ENCODE measurements around the gene PEAK1. TPM values are rescaled to one million over a fixed set of nuclear protein-coding genes. Genes with fewer than 3 reads are reported as not detected.

The PEAK1 gene
- total and polyA plus RNA-seq, 7 experiments from 2014 or later, result 1.2 to 31.0 (median 12.7) TPM

DNA sequence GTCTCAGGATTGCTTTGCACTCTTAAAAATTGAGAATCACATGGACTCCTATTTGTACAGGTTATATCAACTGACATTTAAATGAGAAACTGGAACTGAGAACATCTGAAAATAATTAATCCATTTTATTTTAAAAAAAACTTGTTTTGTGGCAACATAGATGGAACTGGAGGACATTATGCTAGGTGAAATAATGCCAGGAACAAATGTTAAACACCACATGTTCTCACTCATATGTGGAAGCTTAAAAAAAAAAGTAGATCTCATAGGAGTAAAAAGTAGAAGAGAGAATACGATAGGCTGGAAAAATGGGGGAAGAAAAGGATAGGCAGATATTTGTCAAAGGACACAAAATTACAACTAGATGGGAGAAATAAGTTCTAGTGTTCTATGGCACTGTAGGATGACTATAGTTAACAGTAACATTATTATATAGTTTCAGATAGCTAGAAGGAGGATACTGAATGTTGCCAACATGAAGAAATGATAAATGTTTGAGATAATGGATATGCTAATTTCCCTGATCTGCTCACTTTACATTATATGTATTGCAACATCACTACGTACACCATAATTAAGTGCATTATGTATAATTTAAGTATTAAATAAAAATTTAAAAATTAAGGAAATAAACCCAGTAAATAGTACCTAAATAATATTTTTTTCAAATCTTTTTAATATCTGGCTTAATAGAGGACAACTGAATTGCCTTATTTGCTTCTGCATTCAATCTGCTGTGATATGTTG is 248.5 kb downstream of the PEAK1 start:
- Histone ChIP-seq H3K27me3 (ENCODE audit: control insufficient read depth in 2 of 2, insufficient read depth in 2 of 2, low read length in 2 of 2) (no peaks in the 10 kb centered on the region), H3K36me3 (ENCODE audit: control insufficient read depth in 2 of 3, insufficient read depth in 3 of 3, low read length in 3 of 3) (no peaks in the 10 kb centered on the region), H3K4me3 (ENCODE audit: low read length) (no peak overlapping the region), H3K4me1 (ENCODE audit: control insufficient read depth in 2 of 2, insufficient read depth in 2 of 2, low read length in 2 of 2) (no peaks in the 10 kb centered on the region), H3K27ac (ENCODE audit: low read depth, low read length) (no peak overlapping the region), H3K9me3 (ENCODE audit: control insufficient read depth in 2 of 3, low read length in 3 of 3) (no peaks in the 10 kb centered on the region)
- H3K36me3 Mint-ChIP-seq, result peaks cover 0 to 14% (median 5%) of the 10 kb centered on the region in 5 donors
- ChIA-PET POLR2A (no interaction called here), CTCF (interaction anchor here (0.6 kb wide), 1 partner anchor 53 kb away, joined by 3 read pairs; no protein-coding TSS in a partner anchor)
- no peak overlapping the region for H3K4me3 Mint-ChIP-seq
- no peaks in the 10 kb centered on the region for H3K27me3 Mint-ChIP-seq
- DNase-seq (no peak), ATAC-seq (no peak)
- no peaks in the 10 kb centered on the region for H3K9me3 Mint-ChIP-seq
- intact Hi-C loops (cut with micrococcal nuclease), result no loop called here
- H3K4me1 Mint-ChIP-seq, result no peaks in the 10 kb centered on the region
- H3K27ac Mint-ChIP-seq, result no peak overlapping the region

DNA sequence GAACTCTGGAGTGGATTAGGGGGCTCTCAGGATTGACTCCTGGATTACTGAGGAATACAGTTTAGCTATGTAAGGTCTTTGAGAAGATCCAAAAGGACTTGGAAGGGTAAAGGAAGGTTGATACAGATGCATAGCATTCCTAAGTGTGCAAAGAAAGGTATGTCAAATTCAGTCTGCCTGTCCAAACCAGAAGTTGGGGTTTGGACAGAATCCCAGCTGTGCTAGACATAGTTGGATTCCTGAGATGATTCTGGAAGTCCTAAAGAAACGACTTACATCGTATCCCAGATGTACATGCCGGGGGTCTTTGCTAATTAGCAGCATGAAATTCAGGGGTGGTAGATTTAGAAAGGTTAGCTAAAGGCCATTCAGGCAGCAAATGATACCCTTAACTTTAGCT is 251.3 kb downstream of the PEAK1 start:
- ATAC-seq (no peak), DNase-seq (no peak)
- H3K9me3 Mint-ChIP-seq, result no peaks in the 10 kb centered on the region
- no peaks in the 10 kb centered on the region for H3K9me3 ChIP-seq (ENCODE audit: control insufficient read depth in 2 of 3, low read length in 3 of 3)
- no peaks in the 10 kb centered on the region for H3K27me3 ChIP-seq (ENCODE audit: control insufficient read depth in 2 of 2, insufficient read depth in 2 of 2, low read length in 2 of 2)
- intact Hi-C loops (cut with micrococcal nuclease), result no loop called here
- H3K27ac ChIP-seq (ENCODE audit: low read depth, low read length), result no peak overlapping the region
- no peaks in the 10 kb centered on the region for H3K27me3 Mint-ChIP-seq
- H3K36me3 ChIP-seq (ENCODE audit: control insufficient read depth in 2 of 3, insufficient read depth in 3 of 3, low read length in 3 of 3), result no peaks in the 10 kb centered on the region
- no peak overlapping the region for H3K4me3 Mint-ChIP-seq
- H3K27ac Mint-ChIP-seq, result peak overlapping the region in 1 of 9 donors; percentile 39
- H3K4me1 Mint-ChIP-seq, result peaks cover under 1 to 10% (median 10%) of the 10 kb centered on the region in 7 donors
- ChIA-PET CTCF (no interaction called here), POLR2A (no interaction called here)
- H3K4me3 ChIP-seq (ENCODE audit: low read length), result no peak overlapping the region
- no peaks in the 10 kb centered on the region for H3K4me1 ChIP-seq (ENCODE audit: control insufficient read depth in 2 of 2, insufficient read depth in 2 of 2, low read length in 2 of 2)
- H3K36me3 Mint-ChIP-seq, result peaks cover 0 to 12% (median 5%) of the 10 kb centered on the region in 5 donors

DNA sequence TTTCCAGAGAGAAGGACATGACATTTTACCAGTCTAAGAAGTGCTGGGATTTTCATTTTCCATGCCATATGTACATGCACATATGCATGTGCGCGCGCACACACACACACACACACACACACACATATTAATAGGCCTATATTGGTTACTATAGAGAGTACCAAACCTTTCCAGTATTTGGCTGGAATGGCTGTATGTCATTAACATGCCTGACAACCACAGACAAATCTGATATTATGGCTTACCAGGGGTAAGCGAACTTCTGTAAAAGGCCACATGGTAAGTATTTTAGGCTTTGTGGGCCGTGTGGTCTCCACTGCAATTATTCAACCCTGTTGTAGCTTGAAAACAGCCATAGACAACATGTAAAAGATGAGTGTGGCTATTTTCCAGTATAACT is 251.8 kb downstream of the PEAK1 start:
- peak overlapping the region in 1 of 9 donors; percentile 39 for H3K27ac Mint-ChIP-seq
- no peaks in the 10 kb centered on the region for H3K27me3 Mint-ChIP-seq
- Histone ChIP-seq H3K9me3 (ENCODE audit: control insufficient read depth in 2 of 3, low read length in 3 of 3) (no peaks in the 10 kb centered on the region), H3K4me1 (ENCODE audit: control insufficient read depth in 2 of 2, insufficient read depth in 2 of 2, low read length in 2 of 2) (peaks cover 0 to 4% of the 10 kb centered on the region in 2 donors), H3K4me3 (ENCODE audit: low read length) (no peak overlapping the region), H3K27me3 (ENCODE audit: control insufficient read depth in 2 of 2, insufficient read depth in 2 of 2, low read length in 2 of 2) (no peaks in the 10 kb centered on the region), H3K27ac (ENCODE audit: low read depth, low read length) (no peak overlapping the region), H3K36me3 (ENCODE audit: control insufficient read depth in 2 of 3, insufficient read depth in 3 of 3, low read length in 3 of 3) (no peaks in the 10 kb centered on the region)
- DNase-seq, result no peak
- no peak overlapping the region for H3K4me3 Mint-ChIP-seq
- H3K9me3 Mint-ChIP-seq, result no peaks in the 10 kb centered on the region
- ChIA-PET CTCF (interaction anchor here (0.7 kb wide), 1 partner anchor 14 kb away, joined by 3 read pairs; no protein-coding TSS in a partner anchor), POLR2A (no interaction called here)
- intact Hi-C loops (cut with micrococcal nuclease), result no loop called here
- no peak for ATAC-seq
- H3K4me1 Mint-ChIP-seq, result peaks cover 3 to 15% (median 15%) of the 10 kb centered on the region in 7 donors
- H3K36me3 Mint-ChIP-seq, result peaks cover 0 to 9% (median 5%) of the 10 kb centered on the region in 5 donors

DNA sequence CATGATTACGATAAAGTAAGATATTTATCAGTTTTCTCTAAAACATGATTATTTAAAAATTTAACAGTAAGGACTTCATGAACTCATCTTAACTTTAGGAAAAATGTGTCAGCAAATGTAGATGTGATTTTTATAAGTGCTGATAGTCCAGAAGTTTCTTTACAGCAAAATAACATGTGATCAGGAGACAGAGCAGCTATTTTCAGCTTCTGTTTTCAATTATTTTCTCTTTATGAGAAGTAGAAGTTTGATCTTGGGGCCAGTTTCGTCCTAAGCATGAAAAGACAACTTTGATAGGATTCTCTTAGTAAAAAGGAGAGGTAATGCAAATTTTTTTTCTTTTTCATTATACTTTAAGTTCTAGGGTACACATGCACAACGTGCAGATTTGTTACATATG is 252.5 kb downstream of the PEAK1 start:
- no peak overlapping the region for H3K4me3 Mint-ChIP-seq
- no peaks in the 10 kb centered on the region for H3K27me3 Mint-ChIP-seq
- H3K9me3 Mint-ChIP-seq, result no peaks in the 10 kb centered on the region
- ChIA-PET POLR2A (no interaction called here), CTCF (interaction anchor here (0.6 to 0.7 kb wide), 2 partner anchors 15 to 46 kb away, joined by 3 read pairs; no protein-coding TSS in a partner anchor)
- Histone ChIP-seq H3K9me3 (ENCODE audit: control insufficient read depth in 2 of 3, low read length in 3 of 3) (no peaks in the 10 kb centered on the region), H3K27me3 (ENCODE audit: control insufficient read depth in 2 of 2, insufficient read depth in 2 of 2, low read length in 2 of 2) (no peaks in the 10 kb centered on the region), H3K36me3 (ENCODE audit: control insufficient read depth in 2 of 3, insufficient read depth in 3 of 3, low read length in 3 of 3) (no peaks in the 10 kb centered on the region), H3K4me3 (ENCODE audit: low read length) (no peak overlapping the region), H3K4me1 (ENCODE audit: control insufficient read depth in 2 of 2, insufficient read depth in 2 of 2, low read length in 2 of 2) (peaks cover 0 to 6% of the 10 kb centered on the region in 2 donors), H3K27ac (ENCODE audit: low read depth, low read length) (no peak overlapping the region)
- no peak for DNase-seq
- peaks cover 0 to 12% (median 5%) of the 10 kb centered on the region in 5 donors for H3K36me3 Mint-ChIP-seq
- intact Hi-C loops (cut with micrococcal nuclease), result no loop called here
- ATAC-seq, result no peak
- H3K27ac Mint-ChIP-seq, result no peak overlapping the region
- peaks cover 3 to 22% (median 21%) of the 10 kb centered on the region in 7 donors for H3K4me1 Mint-ChIP-seq

DNA sequence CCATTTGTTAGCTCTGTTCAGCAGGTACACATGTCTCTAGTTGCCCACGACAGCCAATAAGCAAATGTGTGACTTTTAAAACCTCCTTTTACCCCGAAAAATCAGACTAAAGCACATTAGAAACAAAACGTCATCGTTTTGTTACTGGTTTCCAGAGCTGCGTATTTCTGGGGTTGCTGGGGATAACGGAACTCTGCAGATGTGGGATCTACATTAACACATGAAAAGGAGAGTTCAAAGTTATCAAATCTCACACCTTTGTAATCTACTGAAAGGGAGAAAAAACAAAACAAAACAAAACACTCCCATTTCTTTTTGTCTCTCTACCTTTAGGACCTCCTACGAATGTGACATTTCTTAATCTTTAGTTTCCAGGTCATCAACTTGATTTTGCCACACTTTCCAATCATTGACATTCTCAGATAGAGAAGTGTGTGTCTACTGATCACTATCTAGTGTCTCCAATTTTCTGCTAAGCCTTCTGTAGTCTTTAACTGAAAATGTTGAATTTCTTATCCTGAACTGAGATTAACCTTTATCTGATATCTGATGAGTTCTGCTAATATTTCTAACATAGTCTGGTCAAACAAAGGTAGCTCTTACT is 256.0 kb downstream of the PEAK1 start:
- peak overlapping the region in 3 of 10 donors; percentile 15 to 43 (median 25) for H3K4me3 Mint-ChIP-seq

DNA sequence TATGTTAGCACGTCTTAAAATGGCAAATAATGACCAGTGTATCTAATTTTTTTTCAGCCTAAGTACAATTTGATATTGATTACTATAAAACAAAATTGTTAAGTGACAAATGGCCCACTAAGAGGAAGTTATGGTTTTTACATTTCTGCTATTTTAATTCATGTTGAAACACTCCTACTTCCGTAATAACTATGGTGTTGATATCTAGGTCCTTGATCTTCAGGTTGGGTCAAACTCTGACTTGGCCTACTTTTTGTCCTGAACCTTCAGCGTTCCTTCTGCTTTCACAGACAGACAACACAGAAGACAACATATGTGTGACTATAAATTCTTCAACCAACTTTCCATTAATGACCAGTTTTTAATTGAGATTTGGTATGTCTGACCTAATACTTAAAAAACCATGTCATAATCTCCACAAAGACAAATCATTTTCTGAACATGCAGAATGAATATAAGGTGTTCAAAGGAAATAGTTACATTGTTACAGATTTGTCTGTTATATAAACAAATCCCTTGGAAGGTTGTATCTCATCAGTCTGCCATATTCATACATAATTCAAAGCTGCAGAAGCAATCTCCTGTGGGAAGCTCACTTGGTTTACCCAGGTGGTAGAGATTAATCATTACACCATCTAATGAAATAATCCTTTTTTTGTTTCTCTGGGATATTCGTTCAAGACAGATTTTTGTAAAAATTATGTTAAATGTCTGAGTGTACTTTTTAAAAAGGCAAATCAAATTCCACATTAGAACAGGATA is 256.9 kb downstream of the PEAK1 start:
- intact Hi-C loops (cut with micrococcal nuclease), result no loop called here
- ChIA-PET CTCF (interaction anchor here (0.5 kb wide), 1 partner anchor 40 kb away, joined by 5 read pairs; no protein-coding TSS in a partner anchor), POLR2A (no interaction called here)
- peaks cover 0 to 8% (median 0%) of the 10 kb centered on the region in 5 donors for H3K36me3 Mint-ChIP-seq
- H3K4me1 Mint-ChIP-seq, result peaks cover 22 to 48% (median 43%) of the 10 kb centered on the region in 7 donors
- Histone ChIP-seq H3K27me3 (ENCODE audit: control insufficient read depth in 2 of 2, insufficient read depth in 2 of 2, low read length in 2 of 2) (no peaks in the 10 kb centered on the region), H3K4me1 (ENCODE audit: control insufficient read depth in 2 of 2, insufficient read depth in 2 of 2, low read length in 2 of 2) (peaks cover 0 to 6% of the 10 kb centered on the region in 2 donors), H3K36me3 (ENCODE audit: control insufficient read depth in 2 of 3, insufficient read depth in 3 of 3, low read length in 3 of 3) (no peaks in the 10 kb centered on the region), H3K4me3 (ENCODE audit: low read length) (no peak overlapping the region), H3K9me3 (ENCODE audit: control insufficient read depth in 2 of 3, low read length in 3 of 3) (no peaks in the 10 kb centered on the region), H3K27ac (ENCODE audit: low read depth, low read length) (no peak overlapping the region)
- peak overlapping the region in 2 of 10 donors; percentile 43 to 51 for H3K4me3 Mint-ChIP-seq
- ATAC-seq (no peak), DNase-seq (no peak)
- peak overlapping the region in 5 of 9 donors; percentile 32 to 80 (median 66) for H3K27ac Mint-ChIP-seq
- no peaks in the 10 kb centered on the region for H3K27me3 Mint-ChIP-seq
- H3K9me3 Mint-ChIP-seq, result no peaks in the 10 kb centered on the region

More for the DNA sequence above, 256.0 kb downstream of the PEAK1 start:
- DNase-seq, result peak in 3 of 9 donors; percentile 14 to 39 (median 18)
- Histone ChIP-seq H3K4me1 (ENCODE audit: control insufficient read depth in 2 of 2, insufficient read depth in 2 of 2, low read length in 2 of 2) (peaks cover 0 to 6% of the 10 kb centered on the region in 2 donors), H3K27ac (ENCODE audit: low read depth, low read length) (no peak overlapping the region), H3K36me3 (ENCODE audit: control insufficient read depth in 2 of 3, insufficient read depth in 3 of 3, low read length in 3 of 3) (no peaks in the 10 kb centered on the region), H3K27me3 (ENCODE audit: control insufficient read depth in 2 of 2, insufficient read depth in 2 of 2, low read length in 2 of 2) (no peaks in the 10 kb centered on the region), H3K9me3 (ENCODE audit: control insufficient read depth in 2 of 3, low read length in 3 of 3) (no peaks in the 10 kb centered on the region), H3K4me3 (ENCODE audit: low read length) (no peak overlapping the region)
- peaks cover 0 to 4% (median 0%) of the 10 kb centered on the region in 5 donors for H3K36me3 Mint-ChIP-seq
- intact Hi-C loops (cut with micrococcal nuclease), result no loop called here
- H3K27ac Mint-ChIP-seq, result peak overlapping the region in 6 of 9 donors; percentile 7 to 80 (median 27)
- H3K9me3 Mint-ChIP-seq, result no peaks in the 10 kb centered on the region
- peak; percentile 71 for ATAC-seq
- ChIA-PET CTCF (no interaction called here), POLR2A (no interaction called here)
- H3K4me1 Mint-ChIP-seq, result peaks cover 22 to 48% (median 43%) of the 10 kb centered on the region in 7 donors
- no peaks in the 10 kb centered on the region for H3K27me3 Mint-ChIP-seq
